ENCODE measurements around the gene DCTN3.

DNA sequence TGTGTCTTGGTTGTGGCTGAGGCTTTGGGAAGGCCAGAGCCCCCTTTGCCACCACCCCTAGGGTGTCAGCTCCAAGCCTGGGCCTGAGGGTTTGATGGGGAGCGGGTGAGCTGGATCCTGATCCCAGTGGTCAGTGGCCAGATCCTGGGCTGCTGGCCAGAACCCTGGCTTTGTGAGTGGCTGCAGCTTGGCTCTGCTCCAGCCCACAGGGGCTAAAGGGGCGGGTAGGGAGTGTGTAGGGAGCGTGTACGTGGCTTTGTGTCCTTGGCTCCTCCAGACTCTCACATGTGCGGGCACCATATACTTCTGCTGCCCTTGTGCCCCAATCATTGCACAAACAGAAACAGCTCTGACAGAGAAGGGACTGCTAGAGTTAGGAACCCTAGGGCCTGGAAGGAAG is 30.5 kb upstream of the DCTN3 start:
- TF ChIP-seq GATA2 (IDR thresholded peaks at IDR 0.05; ENCODE audit: low read depth, low read length) (no peak), GATA3 (IDR thresholded peaks at IDR 0.05; ENCODE audit: low read depth, low read length) (no peak)
